Stimulated activated CD4-positive, alpha-beta T cell treated with anti-CD3 and anti-CD28 coated beads, Interleukin-12 subunit alpha, Interleukin-12 subunit beta, amount 100 ng/mL, for 4 hours (primary cell): ENCODE results near the gene AP2S1.
A peak's percentile ranks its signal among the peaks of the same experiment; 100 is the strongest.
"Not testable (repeated sequence)": the region's sequence is repeated elsewhere in the genome, so short reads cannot be mapped to it uniquely, and the experiment has no call there.

ENCODE experiments used
- DNase-seq: peaks from one replicate; pipeline ENCODE4 v3.0.0-alpha.2; 2020

Gene AP2S1

GRCh38 chr19:46866407-46867136 lies 15.9 kb upstream of the AP2S1 start:
- no peak for DNase-seq

GRCh38 chr19:46863818-46864629 lies 13.4 kb upstream of the AP2S1 start:
- no peak for DNase-seq

DNA sequence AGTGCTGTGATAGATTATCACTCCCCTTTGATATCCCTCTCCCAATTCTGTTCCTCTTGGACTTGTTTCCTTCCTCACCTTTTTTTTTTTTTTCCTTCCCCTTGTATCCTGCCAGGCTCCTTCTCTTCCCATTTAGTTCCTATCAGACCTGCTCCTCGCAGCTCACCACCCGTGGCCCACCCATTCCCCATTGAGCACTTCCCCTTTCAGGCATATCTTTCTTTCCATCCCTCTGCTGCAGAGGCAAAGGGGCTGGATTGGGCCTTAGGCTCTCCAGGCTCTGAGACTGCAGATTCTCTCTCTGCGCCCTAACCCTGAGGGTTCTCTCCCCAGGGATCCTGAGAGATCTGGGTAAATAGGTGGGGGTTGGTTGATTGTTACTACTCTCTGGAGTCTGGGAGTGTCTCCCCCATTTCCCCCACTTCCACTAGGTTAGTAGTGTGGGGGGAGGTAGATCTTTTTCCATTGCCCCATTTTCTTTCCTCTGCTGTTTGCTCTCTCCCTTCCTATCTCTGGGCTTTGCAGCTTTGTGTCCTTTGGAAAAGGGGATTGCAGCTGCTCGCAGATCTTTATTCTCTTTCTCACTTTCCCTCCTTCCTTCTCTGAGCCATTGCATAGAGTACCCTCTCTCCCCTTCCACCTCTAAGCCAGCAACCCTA lies 12.5 kb upstream of the AP2S1 start:
- no peak for DNase-seq

DNA sequence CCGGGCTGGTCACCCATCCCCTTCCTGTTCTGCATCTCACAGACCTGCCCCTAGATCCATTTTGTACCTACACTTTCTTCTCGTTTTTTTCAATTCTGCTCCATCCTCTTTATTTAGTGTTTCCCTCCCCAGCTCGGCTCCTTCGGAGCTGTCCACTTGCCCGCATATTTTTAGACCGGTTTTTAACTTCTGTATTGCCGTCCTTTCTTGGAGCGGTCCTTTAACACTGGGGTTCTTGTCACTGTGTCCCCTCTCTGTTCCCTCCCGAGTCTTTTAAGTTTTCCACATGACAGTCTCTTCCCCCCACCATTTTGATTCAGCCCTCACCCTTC lies 11.8 kb upstream of the AP2S1 start:
- DNase-seq: no peak

- DNase-seq: no peak
These were observed 11.3 kb upstream of the AP2S1 start for GRCh38 chr19:46861691-46862502.

- DNase-seq: peak; percentile 20
These were observed 10.4 kb upstream of the AP2S1 start, which contains the start of gene ARHGAP35 for GRCh38 chr19:46860846-46861690. Gene ARHGAP35 (plus strand): TSS chr19:46860997. CDS start chr19:46918676, 57,679 bp downstream.

DNA sequence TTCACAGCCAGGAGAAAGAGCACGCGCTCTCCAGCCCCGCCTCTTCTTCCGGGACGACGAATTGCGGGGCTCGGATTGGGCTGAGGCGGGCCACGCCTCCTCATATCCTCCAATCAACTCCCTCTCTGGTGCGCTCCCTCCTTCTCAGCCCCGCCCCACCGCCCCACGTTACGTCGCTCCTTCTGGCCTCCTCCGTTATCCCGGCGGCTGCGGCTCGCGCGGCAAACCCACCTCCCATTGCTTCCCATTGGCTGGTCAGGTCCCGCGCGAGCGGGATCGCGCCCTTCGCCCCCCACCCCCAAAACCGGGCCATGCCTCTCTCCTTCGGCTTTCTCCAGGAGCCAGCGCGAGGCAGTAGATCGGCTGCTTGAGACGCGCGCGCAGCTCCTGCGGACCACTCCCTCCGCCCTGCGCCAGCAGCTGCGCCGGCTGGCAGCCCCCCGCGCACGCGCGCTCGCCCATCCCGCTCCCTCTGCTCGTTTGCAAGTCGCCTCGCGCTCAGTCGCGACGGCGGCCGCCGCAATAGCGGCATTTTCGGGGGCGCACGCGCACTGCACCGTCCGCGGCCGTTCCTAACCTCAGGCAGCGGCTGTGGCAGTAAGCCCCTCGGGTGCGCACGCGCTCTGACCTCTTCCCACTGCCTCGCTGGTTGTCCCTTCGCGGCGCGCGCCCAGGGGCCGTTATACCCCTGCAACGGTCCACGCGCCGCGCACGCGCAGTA lies 9.6 kb upstream of the AP2S1 start:
- DNase-seq: peak; percentile 94

DNA sequence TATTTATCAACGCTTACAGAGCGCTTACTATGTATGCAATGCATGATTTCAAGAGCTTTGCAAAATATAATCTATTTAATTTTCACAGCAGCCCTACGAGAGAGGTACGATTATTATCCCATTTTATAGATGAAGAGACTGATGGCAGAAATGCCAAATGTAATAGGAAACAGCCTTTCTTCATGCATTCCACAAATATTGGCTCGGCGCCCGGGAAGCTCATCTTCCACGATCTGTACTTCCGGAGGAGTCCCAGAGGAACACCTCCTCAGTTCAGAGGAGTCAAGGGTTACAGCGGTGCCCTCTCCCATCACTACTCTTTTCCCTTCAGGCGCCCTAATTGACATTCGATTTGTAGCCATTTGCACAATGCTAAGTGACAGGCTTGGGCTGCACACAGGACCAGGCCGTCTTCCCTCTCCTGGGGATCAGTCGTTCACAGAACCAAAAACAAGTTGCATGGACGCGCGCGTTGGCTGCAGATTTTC lies 9.0 kb upstream of the AP2S1 start:
- no peak for DNase-seq

DNA sequence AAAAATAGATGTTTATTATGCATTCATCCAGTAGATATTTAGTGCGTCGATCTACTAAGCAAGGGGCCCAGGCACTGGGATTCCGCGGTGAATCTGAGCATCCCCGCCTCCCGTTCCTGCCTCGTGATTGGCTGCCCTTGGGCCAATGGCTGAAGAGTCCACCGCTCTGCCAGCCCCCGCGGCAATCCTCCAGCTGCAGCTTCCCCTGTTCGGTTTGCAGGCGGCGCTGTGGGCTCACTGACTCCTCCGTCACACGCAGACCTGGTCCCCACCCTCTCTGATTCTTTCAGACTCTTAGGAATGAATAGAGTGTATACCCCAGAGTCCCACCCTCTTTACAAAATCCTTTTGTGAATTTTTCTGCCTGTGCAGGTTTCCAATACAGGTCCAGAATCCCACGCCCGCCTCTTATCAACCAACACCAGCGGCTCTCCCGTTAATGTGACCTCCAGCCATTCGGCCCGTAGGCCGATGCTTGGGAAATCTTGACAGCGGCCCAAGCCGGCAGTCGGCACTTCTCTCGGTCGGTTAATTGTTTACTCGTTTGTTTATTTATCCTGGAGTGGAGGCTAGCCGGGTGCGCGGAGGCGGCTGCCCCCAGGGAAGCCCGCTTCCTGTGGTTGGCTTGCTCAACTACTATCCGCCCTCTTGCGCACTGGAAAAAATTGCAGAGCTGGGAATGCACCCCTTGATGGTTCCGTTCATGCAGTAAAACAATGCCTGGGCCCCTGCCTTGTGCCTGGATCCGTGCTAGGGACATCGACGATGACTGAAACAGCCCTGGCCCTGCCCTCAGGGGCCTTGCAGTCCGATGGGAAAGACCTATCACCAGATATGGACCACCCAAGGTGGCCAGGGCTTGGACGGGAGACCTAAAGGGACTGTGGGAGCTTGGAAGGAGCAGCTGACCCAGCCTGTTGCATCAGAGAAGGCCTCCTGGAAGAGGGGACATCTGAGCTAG lies 5.7 kb upstream of the AP2S1 start:
- peak; percentile 89 for DNase-seq

GRCh38 chr19:46854698-46855097 lies 4.1 kb upstream of the AP2S1 start:
- not testable (repeated sequence) for DNase-seq

- no peak for DNase-seq
These were observed 2.2 kb upstream of the AP2S1 start for GRCh38 chr19:46852830-46853229.

GRCh38 chr19:46849610-46850009 lies 1.0 kb downstream of the AP2S1 start:
- no peak for DNase-seq

GRCh38 chr19:46848389-46848788 lies 2.3 kb downstream of the AP2S1 start:
- DNase-seq: no peak

DNA sequence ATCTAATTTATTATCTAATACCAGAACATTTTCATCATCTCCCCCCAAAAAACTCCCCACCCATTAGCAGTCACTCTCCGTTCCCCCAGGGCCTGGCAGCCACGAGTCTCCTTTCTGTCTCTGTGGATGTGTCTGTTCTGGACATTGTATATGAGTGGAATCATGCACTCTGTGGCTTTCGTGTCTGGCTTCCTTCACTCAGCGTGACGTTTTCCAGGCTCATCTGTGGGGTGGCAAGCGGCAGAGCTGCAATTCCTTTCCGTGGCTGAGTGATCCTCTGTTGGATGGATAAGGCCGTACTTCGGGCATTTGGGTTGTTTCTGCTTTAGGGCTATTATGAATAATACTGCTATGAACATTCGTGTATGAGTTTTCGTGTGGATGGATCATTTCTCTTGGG lies 3.1 kb downstream of the AP2S1 start:
- no peak for DNase-seq

DNA sequence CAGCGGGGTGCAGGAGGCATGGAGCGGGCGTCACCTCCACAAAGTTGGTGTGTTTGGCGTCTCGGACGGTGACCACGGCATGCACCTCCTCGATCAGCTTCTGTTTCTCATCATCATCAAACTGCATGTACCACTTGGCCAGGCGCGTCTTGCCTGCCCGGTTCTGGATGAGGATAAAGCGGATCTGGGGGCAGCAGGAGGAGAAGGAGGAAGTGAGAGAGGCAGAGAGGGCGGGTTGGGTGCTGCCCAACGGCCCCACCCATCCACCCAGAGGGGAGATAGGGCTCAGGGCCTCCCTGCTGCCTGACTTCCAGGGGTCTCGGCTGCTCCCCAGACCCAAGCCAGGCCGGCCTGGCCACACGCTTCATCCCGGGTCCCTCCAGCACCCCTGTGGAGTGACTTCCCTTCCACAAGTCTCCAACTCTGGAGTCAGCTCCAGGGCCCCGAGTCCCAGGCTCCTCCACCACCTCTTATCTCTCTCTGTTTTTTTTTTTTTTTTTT lies 4.6 kb downstream of the AP2S1 start:
- DNase-seq: no peak

DNA sequence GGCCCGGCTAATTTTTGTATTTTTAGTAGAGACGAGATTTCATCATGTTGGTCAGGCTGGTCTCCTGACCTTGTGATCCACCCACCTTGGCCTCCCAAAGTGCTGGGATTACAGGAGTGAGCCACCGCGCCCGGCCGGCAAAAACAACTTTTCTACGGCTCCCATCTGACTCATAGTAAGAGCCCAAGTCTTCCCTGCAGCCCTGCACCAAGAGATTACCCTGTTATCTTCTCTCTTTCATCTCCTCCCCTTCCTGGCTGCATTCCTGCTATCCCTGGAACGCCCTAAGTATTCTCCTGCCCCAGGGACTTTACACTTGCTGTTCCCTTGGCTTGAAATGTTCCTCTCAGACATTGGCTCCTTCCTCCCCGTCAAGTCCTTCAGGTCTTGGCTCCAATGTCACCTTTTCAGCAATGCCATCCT lies 6.6 kb downstream of the AP2S1 start:
- no peak for DNase-seq

- no peak for DNase-seq
These were observed 7.9 kb downstream of the AP2S1 start for GRCh38 chr19:46842791-46843190.

- DNase-seq: no peak
These were observed 9.1 kb downstream of the AP2S1 start for GRCh38 chr19:46841458-46842083.

GRCh38 chr19:46840498-46840942 lies 10.1 kb downstream of the AP2S1 start:
- DNase-seq: peak; percentile 40
